Osteocyte (in vitro differentiated cells): Measurements from ENCODE around the gene FRMD8. TPM values are rescaled to one million over a fixed set of nuclear protein-coding genes. Genes with fewer than 3 reads are reported as not detected.
A peak's percentile ranks its signal among the peaks of the same experiment; 100 is the strongest.

Experiments used
- DNase-seq: peaks from one replicate; pipeline ENCODE4 v3.0.0; 2021; ENCODE audit warnings: mixed read lengths; ENCODE audit not compliant: unreplicated experiment; ENCODE audit errors: extremely low spot score
- H3K27ac Mint-ChIP-seq: one replicate; pipeline ENCODE4 v1.8.0; 2021; ENCODE audit warnings: mild to moderate bottlenecking, mixed read lengths; ENCODE audit not compliant: unreplicated experiment
- H3K27me3 Mint-ChIP-seq: one replicate; pipeline ENCODE4 v1.8.0; 2021; ENCODE audit warnings: mixed read lengths; ENCODE audit not compliant: unreplicated experiment
- H3K36me3 Mint-ChIP-seq: one replicate; pipeline ENCODE4 v1.8.0; 2021; ENCODE audit warnings: mixed read lengths; ENCODE audit not compliant: unreplicated experiment
- H3K4me1 Mint-ChIP-seq: one replicate; pipeline ENCODE4 v1.8.0; 2021; ENCODE audit warnings: mixed read lengths; ENCODE audit not compliant: unreplicated experiment
- H3K4me3 Mint-ChIP-seq: one replicate; pipeline ENCODE4 v1.8.0; 2021; ENCODE audit warnings: mild to moderate bottlenecking, moderate library complexity, mixed read lengths; ENCODE audit not compliant: unreplicated experiment
- H3K9me3 Mint-ChIP-seq: one replicate; pipeline ENCODE4 v1.8.0; 2021; ENCODE audit warnings: mixed read lengths; ENCODE audit not compliant: unreplicated experiment
- total RNA-seq: library from RNA; stranded (reverse); gene quantifications from 2 replicates; pipeline ENCODE4 v1.2.1, GENCODE V29; 2021
- TF ChIP-seq, protein P1 (sequence below): fragments of 200-600 bp; sonication (generic); IDR thresholded peaks from 2 replicates; pipeline ENCODE4 v1.5.0; 2021; ENCODE audit warnings: antibody characterized with exemption, mild to moderate bottlenecking, moderate library complexity

Gene FRMD8
- total RNA-seq, 1 donor from 2014 or later: 62.8 TPM

DNA sequence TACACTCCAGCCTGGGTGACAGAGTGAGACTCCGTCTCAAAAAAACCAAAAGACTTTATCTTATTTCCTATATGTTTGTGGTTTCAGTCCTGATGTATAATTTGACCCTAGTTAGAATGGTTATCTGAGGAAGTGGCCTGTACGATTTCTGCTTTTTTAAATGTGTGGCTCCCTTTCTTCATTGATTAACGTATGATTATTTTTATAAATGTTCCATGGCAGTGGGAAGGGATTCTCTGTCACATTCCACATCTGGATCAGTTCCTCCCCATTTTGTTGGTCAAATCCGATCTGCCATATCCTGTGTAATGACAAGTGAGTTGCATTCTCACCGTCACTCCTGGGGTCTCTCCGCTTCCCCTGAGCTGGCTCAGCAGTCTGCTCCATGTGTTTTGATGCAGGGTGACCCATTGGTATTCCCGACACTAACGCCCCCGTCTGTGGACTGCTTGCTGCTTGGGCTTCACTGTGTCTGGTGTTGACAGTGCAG is 56.5 kb downstream of the FRMD8 start:
- H3K4me1 Mint-ChIP-seq: peaks cover 75% of the 10 kb centered on the region
- no peaks in the 10 kb centered on the region for H3K9me3 Mint-ChIP-seq
- H3K4me3 Mint-ChIP-seq: no peak overlapping the region
- no peak for DNase-seq
- peak overlapping the region; percentile 73 for H3K27ac Mint-ChIP-seq
- no peaks in the 10 kb centered on the region for H3K27me3 Mint-ChIP-seq
- TF ChIP-seq, protein P1, sequence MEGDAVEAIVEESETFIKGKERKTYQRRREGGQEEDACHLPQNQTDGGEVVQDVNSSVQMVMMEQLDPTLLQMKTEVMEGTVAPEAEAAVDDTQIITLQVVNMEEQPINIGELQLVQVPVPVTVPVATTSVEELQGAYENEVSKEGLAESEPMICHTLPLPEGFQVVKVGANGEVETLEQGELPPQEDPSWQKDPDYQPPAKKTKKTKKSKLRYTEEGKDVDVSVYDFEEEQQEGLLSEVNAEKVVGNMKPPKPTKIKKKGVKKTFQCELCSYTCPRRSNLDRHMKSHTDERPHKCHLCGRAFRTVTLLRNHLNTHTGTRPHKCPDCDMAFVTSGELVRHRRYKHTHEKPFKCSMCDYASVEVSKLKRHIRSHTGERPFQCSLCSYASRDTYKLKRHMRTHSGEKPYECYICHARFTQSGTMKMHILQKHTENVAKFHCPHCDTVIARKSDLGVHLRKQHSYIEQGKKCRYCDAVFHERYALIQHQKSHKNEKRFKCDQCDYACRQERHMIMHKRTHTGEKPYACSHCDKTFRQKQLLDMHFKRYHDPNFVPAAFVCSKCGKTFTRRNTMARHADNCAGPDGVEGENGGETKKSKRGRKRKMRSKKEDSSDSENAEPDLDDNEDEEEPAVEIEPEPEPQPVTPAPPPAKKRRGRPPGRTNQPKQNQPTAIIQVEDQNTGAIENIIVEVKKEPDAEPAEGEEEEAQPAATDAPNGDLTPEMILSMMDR: no peak
- peaks cover 50% of the 10 kb centered on the region for H3K36me3 Mint-ChIP-seq

GRCh38 chr11:65444314-65445051 is 58.0 kb downstream of the FRMD8 start:
- Mint-ChIP-seq H3K27me3 (no peaks in the 10 kb centered on the region), H3K36me3 (peaks cover 38% of the 10 kb centered on the region), H3K27ac (peak overlapping the region; percentile 44), H3K4me3 (no peak overlapping the region), H3K4me1 (peaks cover 64% of the 10 kb centered on the region), H3K9me3 (no peaks in the 10 kb centered on the region)
- TF ChIP-seq, protein P1: no peak
- DNase-seq: no peak

DNA sequence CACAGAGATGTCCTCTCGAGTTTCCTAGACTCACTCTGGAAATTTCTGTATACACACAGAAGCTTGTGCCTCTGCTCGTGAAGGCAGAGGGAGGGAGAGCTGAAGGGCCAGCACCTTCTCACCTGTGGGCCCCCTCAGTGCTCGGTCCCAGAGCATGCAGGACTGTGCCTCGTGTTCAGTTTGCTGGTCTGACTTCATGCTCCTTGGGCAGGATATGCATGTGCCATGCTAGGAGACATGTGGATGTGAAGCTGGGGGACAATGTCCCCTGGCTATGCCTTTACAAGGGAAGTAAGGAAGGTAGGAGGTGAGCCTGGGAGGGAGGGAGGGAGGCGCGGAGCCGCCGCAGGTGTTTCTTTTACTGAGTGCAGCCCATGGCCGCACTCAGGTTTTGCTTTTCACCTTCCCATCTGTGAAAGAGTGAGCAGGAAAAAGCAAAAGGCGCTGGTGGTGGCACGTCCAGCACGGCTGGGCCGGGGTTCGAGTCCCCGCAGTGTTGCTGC is 58.7 kb downstream of the FRMD8 start:
- Mint-ChIP-seq H3K36me3 (peaks cover 38% of the 10 kb centered on the region), H3K9me3 (no peaks in the 10 kb centered on the region), H3K4me1 (peaks cover 58% of the 10 kb centered on the region), H3K4me3 (peak overlapping the region; percentile 42), H3K27me3 (no peaks in the 10 kb centered on the region), H3K27ac (peak overlapping the region; percentile 72)
- TF ChIP-seq, protein P1: no peak
- DNase-seq: no peak

DNA sequence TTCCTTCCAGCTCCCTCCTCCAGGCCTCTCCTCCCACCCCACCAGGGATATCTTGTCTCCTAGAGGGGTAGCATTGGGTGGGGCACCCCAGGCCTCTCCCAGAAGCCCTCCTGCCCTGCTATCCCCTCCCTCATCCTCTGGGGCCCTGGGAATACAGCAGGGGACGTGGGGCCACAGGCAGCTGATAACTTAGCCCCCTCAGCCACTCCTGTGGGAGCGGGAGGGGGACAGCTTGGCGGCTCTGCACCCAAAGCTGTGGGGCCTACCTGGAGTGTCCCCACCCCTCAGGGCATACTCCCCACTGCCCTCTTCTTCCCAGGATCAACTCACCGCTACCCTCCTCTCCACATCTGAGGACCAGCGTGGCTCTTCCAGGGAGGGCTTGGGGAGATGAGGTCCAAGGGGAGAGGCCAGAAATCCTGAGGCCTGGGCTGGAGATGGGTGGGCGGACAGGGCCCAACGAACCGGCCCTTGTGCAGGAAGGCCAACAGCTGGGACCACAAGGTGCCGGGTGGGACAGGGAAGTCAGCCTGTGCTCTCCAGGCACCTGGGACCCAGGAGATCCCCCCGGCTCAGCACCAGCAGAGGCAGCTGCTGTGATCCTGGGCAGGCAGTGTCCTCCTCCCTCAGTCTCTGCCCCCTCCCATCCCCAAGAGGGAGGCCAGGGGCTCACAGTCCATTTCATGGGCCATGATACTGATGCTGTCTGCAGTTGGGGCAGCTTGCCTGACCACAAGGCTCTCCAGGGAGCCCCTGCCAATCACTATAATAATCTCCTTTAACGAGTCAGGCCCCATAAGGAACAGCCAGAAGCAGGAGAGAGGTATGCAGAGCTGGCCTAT is 59.4 kb downstream of the FRMD8 start:
- Mint-ChIP-seq H3K27ac (peak overlapping the region; percentile 72), H3K9me3 (no peaks in the 10 kb centered on the region), H3K4me3 (no peak overlapping the region), H3K4me1 (peaks cover 53% of the 10 kb centered on the region), H3K27me3 (no peaks in the 10 kb centered on the region), H3K36me3 (peaks cover 34% of the 10 kb centered on the region)
- no peak for DNase-seq
- TF ChIP-seq, protein P1: no peak
